ENCODE measurements around the gene IQCC.

Gene IQCC

GRCh38 chr1:32187850-32188249 lies 17.6 kb upstream of the IQCC start:
- Histone ChIP-seq H3K4me2 (ENCODE audit: low read length) (no peak overlapping the region), H3K9me2 (ENCODE audit: low read depth, low read length) (no peaks in the 10 kb centered on the region), H3K4me3 (ENCODE audit: low read depth, low read length, poor library complexity, severe bottlenecking) (no peak overlapping the region), H3K9me3 (ENCODE audit: low read length) (no peaks in the 10 kb centered on the region), H3K79me2 (ENCODE audit: insufficient read depth, low read length) (no peaks in the 10 kb centered on the region; the same call in 1 of the 2 replicates), H3K4me1 (ENCODE audit: insufficient read depth, low read length, severe bottlenecking) (no peaks in the 10 kb centered on the region), H3K27me3 (ENCODE audit: insufficient read depth, low read length) (no peaks in the 10 kb centered on the region), H3K27ac (ENCODE audit: low read depth, low read length, poor library complexity, severe bottlenecking) (no peak overlapping the region), H3K36me3 (ENCODE audit: insufficient read depth, low read length) (peaks cover 86% of the 10 kb centered on the region), H4K20me1 (ENCODE audit: insufficient read depth, low read length) (no peaks in the 10 kb centered on the region), H2AFZ (ENCODE audit: low read length) (no peak overlapping the region), H3K9ac (ENCODE audit: low read length) (no peak overlapping the region), H3F3A (ENCODE audit: insufficient read depth, low read length) (no peaks in the 10 kb centered on the region)
- TF ChIP-seq EZH2 (IDR thresholded peaks at IDR 0.05; ENCODE audit: borderline replicate concordance, low read length): no peak
- TF ChIP-seq, protein P1, sequence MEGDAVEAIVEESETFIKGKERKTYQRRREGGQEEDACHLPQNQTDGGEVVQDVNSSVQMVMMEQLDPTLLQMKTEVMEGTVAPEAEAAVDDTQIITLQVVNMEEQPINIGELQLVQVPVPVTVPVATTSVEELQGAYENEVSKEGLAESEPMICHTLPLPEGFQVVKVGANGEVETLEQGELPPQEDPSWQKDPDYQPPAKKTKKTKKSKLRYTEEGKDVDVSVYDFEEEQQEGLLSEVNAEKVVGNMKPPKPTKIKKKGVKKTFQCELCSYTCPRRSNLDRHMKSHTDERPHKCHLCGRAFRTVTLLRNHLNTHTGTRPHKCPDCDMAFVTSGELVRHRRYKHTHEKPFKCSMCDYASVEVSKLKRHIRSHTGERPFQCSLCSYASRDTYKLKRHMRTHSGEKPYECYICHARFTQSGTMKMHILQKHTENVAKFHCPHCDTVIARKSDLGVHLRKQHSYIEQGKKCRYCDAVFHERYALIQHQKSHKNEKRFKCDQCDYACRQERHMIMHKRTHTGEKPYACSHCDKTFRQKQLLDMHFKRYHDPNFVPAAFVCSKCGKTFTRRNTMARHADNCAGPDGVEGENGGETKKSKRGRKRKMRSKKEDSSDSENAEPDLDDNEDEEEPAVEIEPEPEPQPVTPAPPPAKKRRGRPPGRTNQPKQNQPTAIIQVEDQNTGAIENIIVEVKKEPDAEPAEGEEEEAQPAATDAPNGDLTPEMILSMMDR (IDR thresholded peaks at IDR 0.05; ENCODE audit: low read length): no peak

GRCh38 chr1:32192220-32192948 lies 13.1 kb upstream of the IQCC start:
- no peak overlapping the region for H2AFZ ChIP-seq (ENCODE audit: low read length)
- H3K36me3 ChIP-seq (ENCODE audit: insufficient read depth, low read length): peaks cover 95% of the 10 kb centered on the region
- H3K9me2 ChIP-seq (ENCODE audit: low read depth, low read length): no peaks in the 10 kb centered on the region
- H4K20me1 ChIP-seq (ENCODE audit: insufficient read depth, low read length): no peaks in the 10 kb centered on the region
- no peak overlapping the region for H3K9ac ChIP-seq (ENCODE audit: low read length)
- no peak overlapping the region for H3K4me2 ChIP-seq (ENCODE audit: low read length)
- H3K4me1 ChIP-seq (ENCODE audit: insufficient read depth, low read length, severe bottlenecking): no peaks in the 10 kb centered on the region
- no peaks in the 10 kb centered on the region for H3K27me3 ChIP-seq (ENCODE audit: insufficient read depth, low read length)
- H3K27ac ChIP-seq (ENCODE audit: low read depth, low read length, poor library complexity, severe bottlenecking): no peak overlapping the region
- no peaks in the 10 kb centered on the region for H3K79me2 ChIP-seq (ENCODE audit: insufficient read depth, low read length)
- no peaks in the 10 kb centered on the region for H3F3A ChIP-seq (ENCODE audit: insufficient read depth, low read length)
- H3K4me3 ChIP-seq (ENCODE audit: low read depth, low read length, poor library complexity, severe bottlenecking): no peak overlapping the region
- TF ChIP-seq, protein P1 (IDR thresholded peaks at IDR 0.05; ENCODE audit: low read length): no peak
- no peak for TF ChIP-seq EZH2 (IDR thresholded peaks at IDR 0.05; ENCODE audit: borderline replicate concordance, low read length)
- H3K9me3 ChIP-seq (ENCODE audit: low read length): no peaks in the 10 kb centered on the region

GRCh38 chr1:32194984-32195383 lies 10.5 kb upstream of the IQCC start:
- Histone ChIP-seq H4K20me1 (ENCODE audit: insufficient read depth, low read length) (no peaks in the 10 kb centered on the region), H3K4me1 (ENCODE audit: insufficient read depth, low read length, severe bottlenecking) (peaks cover 9% of the 10 kb centered on the region)
- no peak for TF ChIP-seq EZH2 (IDR thresholded peaks at IDR 0.05; ENCODE audit: borderline replicate concordance, low read length)
- TF ChIP-seq, protein P1 (IDR thresholded peaks at IDR 0.05; ENCODE audit: low read length): no peak

More at GRCh38 chr1:32194984-32195383, 10.5 kb upstream of the IQCC start:
- Histone ChIP-seq H3K4me2 (ENCODE audit: low read length) (no peak overlapping the region), H3K4me3 (ENCODE audit: low read depth, low read length, poor library complexity, severe bottlenecking) (no peak overlapping the region), H3K9ac (ENCODE audit: low read length) (no peak overlapping the region), H3K9me2 (ENCODE audit: low read depth, low read length) (no peaks in the 10 kb centered on the region), H3F3A (ENCODE audit: insufficient read depth, low read length) (no peaks in the 10 kb centered on the region), H3K79me2 (ENCODE audit: insufficient read depth, low read length) (no peaks in the 10 kb centered on the region), H2AFZ (ENCODE audit: low read length) (no peak overlapping the region), H3K36me3 (ENCODE audit: insufficient read depth, low read length) (peaks cover 80% of the 10 kb centered on the region), H3K27ac (ENCODE audit: low read depth, low read length, poor library complexity, severe bottlenecking) (no peak overlapping the region), H3K9me3 (ENCODE audit: low read length) (no peaks in the 10 kb centered on the region), H3K27me3 (ENCODE audit: insufficient read depth, low read length) (no peaks in the 10 kb centered on the region)
